ENCODE measurements around the gene PRR33.
"Not testable (repeated sequence)": the region's sequence is repeated elsewhere in the genome, so short reads cannot be mapped to it uniquely, and the experiment has no call there.

GRCh38 chr11:1886551-1886950 lies 5.1 kb downstream of the PRR33 start:
- TF ChIP-seq CTCF (IDR thresholded peaks at IDR 0.05 in 2 of 3, conservative IDR thresholded peaks at IDR 0.05 in 1 of 3; ENCODE audit: borderline replicate concordance in 1 of 3, insufficient read depth in 1 of 3, low read depth in 2 of 3, low read length in 2 of 3); EZH2 (IDR thresholded peaks at IDR 0.05); FOSL1 (IDR thresholded peaks at IDR 0.05; ENCODE audit: low read depth); SP1 (IDR thresholded peaks at IDR 0.05; ENCODE audit: low read depth); YY1 (IDR thresholded peaks at IDR 0.05; ENCODE audit: extremely low read depth, insufficient replicate concordance, low read depth, low read length); REST (IDR thresholded peaks at IDR 0.05; ENCODE audit: low read depth): not testable (repeated sequence)
